ENCODE measurements around the gene ARMH3.

ARMH3 gene

GRCh38 chr10:101925027-101925426, 130.9 kb downstream of the ARMH3 start:
- DNase-seq = no peak
- no peak overlapping the region for H3K4me3 ChIP-seq (ENCODE audit: low read depth, low read length)
- H3K4me2 ChIP-seq (ENCODE audit: low read length) = no peak overlapping the region
- H3K4ac ChIP-seq (ENCODE audit: low read depth, low read length) = no peak overlapping the region
- no peak overlapping the region for H3K27ac ChIP-seq (ENCODE audit: low read depth, low read length)
- H3K79me1 ChIP-seq (ENCODE audit: low read length) = no peaks in the 10 kb centered on the region
- no peak overlapping the region for H4K8ac ChIP-seq (ENCODE audit: low read depth, low read length)
- H2AK5ac ChIP-seq (ENCODE audit: low read length) = no peak overlapping the region
- no peaks in the 10 kb centered on the region for H3K36me3 ChIP-seq (ENCODE audit: control insufficient read depth in 1 of 2, insufficient read depth in 2 of 2, low read length in 2 of 2)
- H3K23ac ChIP-seq (ENCODE audit: low read length) = no peak overlapping the region
- no peaks in the 10 kb centered on the region for H3K27me3 ChIP-seq (ENCODE audit: insufficient read depth, low read length)
- H3K9me3 ChIP-seq (ENCODE audit: insufficient read depth, low read depth, low read length) = no peaks in the 10 kb centered on the region
- H2AFZ ChIP-seq (ENCODE audit: insufficient read depth, low read length, poor library complexity) = no peak overlapping the region
- no peak overlapping the region for H3K14ac ChIP-seq (ENCODE audit: low read length)
- H3K18ac ChIP-seq (ENCODE audit: low read length) = no peak overlapping the region
- H4K12ac ChIP-seq (ENCODE audit: low read depth, low read length) = no peak overlapping the region
- no CpG with 5 or more reads among the region's 2 CpGs for WGBS (ENCODE audit: extremely low coverage, insufficient coverage, insufficient read length)
- H3K79me2 ChIP-seq (ENCODE audit: control insufficient read depth, insufficient read depth, low read length, poor library complexity) = no peaks in the 10 kb centered on the region
- H3K4me1 ChIP-seq (ENCODE audit: control insufficient read depth in 1 of 2, insufficient read depth in 2 of 2, low read length in 2 of 2) = no peaks in the 10 kb centered on the region
- H2BK5ac ChIP-seq (ENCODE audit: low read depth, low read length, poor library complexity) = no peak overlapping the region
- H3K9ac ChIP-seq (ENCODE audit: low read length) = no peak overlapping the region
- no peak overlapping the region for H2BK12ac ChIP-seq (ENCODE audit: low read length)
- H4K91ac ChIP-seq (ENCODE audit: low read depth, low read length) = no peak overlapping the region
- H2BK120ac ChIP-seq (ENCODE audit: insufficient read depth, low read length, poor library complexity) = no peak overlapping the region

- Histone ChIP-seq H3K4me3 (ENCODE audit: low read depth, low read length) (no peak overlapping the region), H3K4me2 (ENCODE audit: low read length) (no peak overlapping the region), H3K9me3 (ENCODE audit: insufficient read depth, low read depth, low read length) (no peaks in the 10 kb centered on the region), H2BK5ac (ENCODE audit: low read depth, low read length, poor library complexity) (no peak overlapping the region), H2AFZ (ENCODE audit: insufficient read depth, low read length, poor library complexity) (no peak overlapping the region), H3K14ac (ENCODE audit: low read length) (no peak overlapping the region), H3K27me3 (ENCODE audit: insufficient read depth, low read length) (no peaks in the 10 kb centered on the region), H4K12ac (ENCODE audit: low read depth, low read length) (no peak overlapping the region), H3K79me2 (ENCODE audit: control insufficient read depth, insufficient read depth, low read length, poor library complexity) (no peaks in the 10 kb centered on the region), H3K18ac (ENCODE audit: low read length) (no peak overlapping the region), H3K23ac (ENCODE audit: low read length) (no peak overlapping the region), H2AK5ac (ENCODE audit: low read length) (no peak overlapping the region), H3K27ac (ENCODE audit: low read depth, low read length) (no peak overlapping the region), H2BK120ac (ENCODE audit: insufficient read depth, low read length, poor library complexity) (no peak overlapping the region), H3K9ac (ENCODE audit: low read length) (no peak overlapping the region), H4K91ac (ENCODE audit: low read depth, low read length) (no peak overlapping the region), H3K4me1 (ENCODE audit: control insufficient read depth in 1 of 2, insufficient read depth in 2 of 2, low read length in 2 of 2) (no peaks in the 10 kb centered on the region), H3K36me3 (ENCODE audit: control insufficient read depth in 1 of 2, insufficient read depth in 2 of 2, low read length in 2 of 2) (no peaks in the 10 kb centered on the region), H3K79me1 (ENCODE audit: low read length) (no peaks in the 10 kb centered on the region), H4K8ac (ENCODE audit: low read depth, low read length) (no peak overlapping the region), H3K4ac (ENCODE audit: low read depth, low read length) (no peak overlapping the region), H2BK12ac (ENCODE audit: low read length) (no peak overlapping the region)
- no peak for DNase-seq
These were observed 132.7 kb downstream of the ARMH3 start for GRCh38 chr10:101923256-101923655.

- no peak overlapping the region for H3K27ac ChIP-seq (ENCODE audit: low read depth, low read length)
- no peak overlapping the region for H2AFZ ChIP-seq (ENCODE audit: insufficient read depth, low read length, poor library complexity)
- H3K18ac ChIP-seq (ENCODE audit: low read length) = no peak overlapping the region
- no peak overlapping the region for H4K8ac ChIP-seq (ENCODE audit: low read depth, low read length)
- no peaks in the 10 kb centered on the region for H3K79me2 ChIP-seq (ENCODE audit: control insufficient read depth, insufficient read depth, low read length, poor library complexity)
- H3K23ac ChIP-seq (ENCODE audit: low read length) = no peak overlapping the region
- no peaks in the 10 kb centered on the region for H3K79me1 ChIP-seq (ENCODE audit: low read length)
- H3K4ac ChIP-seq (ENCODE audit: low read depth, low read length) = no peak overlapping the region
- H2AK5ac ChIP-seq (ENCODE audit: low read length) = no peak overlapping the region
- no peak overlapping the region for H4K91ac ChIP-seq (ENCODE audit: low read depth, low read length)
- no CpG with 5 or more reads among the region's 2 CpGs for WGBS (ENCODE audit: extremely low coverage, insufficient coverage, insufficient read length)
- no peak overlapping the region for H2BK120ac ChIP-seq (ENCODE audit: insufficient read depth, low read length, poor library complexity)
- H3K4me1 ChIP-seq (ENCODE audit: control insufficient read depth in 1 of 2, insufficient read depth in 2 of 2, low read length in 2 of 2) = no peaks in the 10 kb centered on the region
- no peak for DNase-seq
- H3K14ac ChIP-seq (ENCODE audit: low read length) = no peak overlapping the region
- H3K9me3 ChIP-seq (ENCODE audit: insufficient read depth, low read depth, low read length) = no peaks in the 10 kb centered on the region
- no peak overlapping the region for H3K9ac ChIP-seq (ENCODE audit: low read length)
- H3K27me3 ChIP-seq (ENCODE audit: insufficient read depth, low read length) = no peaks in the 10 kb centered on the region
- H3K36me3 ChIP-seq (ENCODE audit: control insufficient read depth in 1 of 2, insufficient read depth in 2 of 2, low read length in 2 of 2) = no peaks in the 10 kb centered on the region
- H4K12ac ChIP-seq (ENCODE audit: low read depth, low read length) = no peak overlapping the region
- H3K4me2 ChIP-seq (ENCODE audit: low read length) = no peak overlapping the region
- H2BK12ac ChIP-seq (ENCODE audit: low read length) = no peak overlapping the region
- H2BK5ac ChIP-seq (ENCODE audit: low read depth, low read length, poor library complexity) = no peak overlapping the region
- no peak overlapping the region for H3K4me3 ChIP-seq (ENCODE audit: low read depth, low read length)
These were observed 133.1 kb downstream of the ARMH3 start for GRCh38 chr10:101922846-101923245.

GRCh38 chr10:101920546-101920945, 135.4 kb downstream of the ARMH3 start:
- DNase-seq = no peak
- Histone ChIP-seq H3K36me3 (ENCODE audit: control insufficient read depth in 1 of 2, insufficient read depth in 2 of 2, low read length in 2 of 2) (no peaks in the 10 kb centered on the region), H3K18ac (ENCODE audit: low read length) (no peak overlapping the region), H3K23ac (ENCODE audit: low read length) (no peak overlapping the region), H2AFZ (ENCODE audit: insufficient read depth, low read length, poor library complexity) (no peak overlapping the region), H4K91ac (ENCODE audit: low read depth, low read length) (no peak overlapping the region), H3K27ac (ENCODE audit: low read depth, low read length) (no peak overlapping the region), H4K12ac (ENCODE audit: low read depth, low read length) (no peak overlapping the region), H2BK5ac (ENCODE audit: low read depth, low read length, poor library complexity) (no peak overlapping the region), H3K27me3 (ENCODE audit: insufficient read depth, low read length) (no peaks in the 10 kb centered on the region), H2AK5ac (ENCODE audit: low read length) (no peak overlapping the region), H3K9ac (ENCODE audit: low read length) (no peak overlapping the region), H3K14ac (ENCODE audit: low read length) (no peak overlapping the region), H3K9me3 (ENCODE audit: insufficient read depth, low read depth, low read length) (no peaks in the 10 kb centered on the region), H3K4me1 (ENCODE audit: control insufficient read depth in 1 of 2, insufficient read depth in 2 of 2, low read length in 2 of 2) (no peaks in the 10 kb centered on the region), H3K4me3 (ENCODE audit: low read depth, low read length) (no peak overlapping the region), H3K79me1 (ENCODE audit: low read length) (no peaks in the 10 kb centered on the region), H2BK120ac (ENCODE audit: insufficient read depth, low read length, poor library complexity) (no peak overlapping the region), H3K4me2 (ENCODE audit: low read length) (no peak overlapping the region), H3K4ac (ENCODE audit: low read depth, low read length) (no peak overlapping the region), H2BK12ac (ENCODE audit: low read length) (no peak overlapping the region), H4K8ac (ENCODE audit: low read depth, low read length) (no peak overlapping the region), H3K79me2 (ENCODE audit: control insufficient read depth, insufficient read depth, low read length, poor library complexity) (no peaks in the 10 kb centered on the region)

Data from trophoblast cell (in vitro differentiated cells and primary cell).